IPS-NIHi7 (cell line): Measurements from ENCODE around the gene MAB21L2.

Experiments used
- DNase-seq: peaks from one replicate; pipeline ENCODE4 v3.0.0; 2012; ENCODE audit warnings: mixed read lengths; ENCODE audit errors: extremely low spot score

Gene MAB21L2

GRCh38 chr4:150609131-150609530 is 27.2 kb downstream of the MAB21L2 start:
- DNase-seq: no peak

GRCh38 chr4:150619042-150619441 is 37.1 kb downstream of the MAB21L2 start:
- DNase-seq: no peak

GRCh38 chr4:150624055-150624454 is 42.1 kb downstream of the MAB21L2 start:
- DNase-seq: no peak

GRCh38 chr4:150625033-150625432 is 43.1 kb downstream of the MAB21L2 start:
- no peak for DNase-seq

- DNase-seq: no peak
Measured at GRCh38 chr4:150628073-150628472, 46.1 kb downstream of the MAB21L2 start.

GRCh38 chr4:150632639-150633038 is 50.7 kb downstream of the MAB21L2 start:
- no peak for DNase-seq
